Body of pancreas (tissue), 4 donors: ENCODE results near the gene CLDN22.

Experiments used
- CTCF ChIP-seq, 7 experiments: fragments of 450-650 bp in 4 of 7; fragments of 200-600 bp in 3 of 7; sonication (generic) in 3 of 7; IDR thresholded peaks; one replicate each; pipeline ENCODE4 v1.5.1; 2016 to 2019; ENCODE audit warnings: antibody characterized with exemption in 7 of 7
- POLR2A ChIP-seq, 3 donors: fragments of 450-650 bp; IDR thresholded peaks; one replicate each; pipeline ENCODE4 v1.6.1; 2016; ENCODE audit warnings: antibody characterized with exemption in 3 of 3, mild to moderate bottlenecking in 2 of 3

DNA sequence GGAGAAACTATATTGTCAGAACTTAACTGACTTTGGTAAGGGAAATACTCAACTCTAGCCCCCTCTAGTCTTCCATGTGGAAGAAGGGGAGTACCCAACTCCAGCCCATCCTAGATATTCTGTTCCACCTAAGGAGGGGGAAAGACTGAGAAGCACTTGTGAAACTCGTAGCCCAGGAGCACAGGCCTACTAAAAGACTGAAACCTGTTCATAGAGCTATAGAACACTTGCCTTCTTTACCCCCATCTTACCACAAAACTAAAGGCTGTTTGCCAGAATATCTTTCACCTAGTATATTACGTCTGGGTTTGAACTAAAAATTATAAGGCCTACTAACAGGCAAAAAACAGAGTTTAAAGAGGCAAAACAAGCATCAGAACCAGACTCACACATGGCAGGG lies 15.5 kb downstream of the CLDN22 start:
- no peak for TF ChIP-seq CTCF (IDR thresholded peaks at IDR 0.05)
- no peak for TF ChIP-seq POLR2A (IDR thresholded peaks at IDR 0.05)
